Transverse colon (tissue), 4 donors: ENCODE data around the gene ATOH7. TPM values are rescaled to one million over a fixed set of nuclear protein-coding genes. Genes with fewer than 3 reads are reported as not detected.
"Not testable (repeated sequence)": the region's sequence is repeated elsewhere in the genome, so short reads cannot be mapped to it uniquely, and the experiment has no call there.

Experiments used
- DNase-seq: peaks from one replicate; pipeline ENCODE4 v3.0.0-alpha.2; 2019
- H3K27ac ChIP-seq, 4 donors: fragments of 200-600 bp; sonication (generic); 2 replicates each; pipeline ENCODE4 v1.5.1; 2016 to 2018; ENCODE audit warnings: inconsistent platforms in 4 of 4
- H3K27me3 ChIP-seq: fragments of 200-600 bp; sonication (generic); 2 replicates; pipeline ENCODE4 v1.5.1; 2017; ENCODE audit warnings: inconsistent platforms
- H3K36me3 ChIP-seq, 4 donors: fragments of 200-600 bp; sonication (generic); 2 replicates each; pipeline ENCODE4 v1.5.1; 2017 to 2019; ENCODE audit warnings: inconsistent platforms in 4 of 4
- H3K4me1 ChIP-seq, 4 donors: fragments of 200-600 bp; sonication (generic); 2 replicates each; pipeline ENCODE4 v1.5.1; 2017 to 2020; ENCODE audit warnings: inconsistent platforms in 4 of 4
- H3K4me3 ChIP-seq, 4 donors: fragments of 200-600 bp; sonication (generic); 1 replicate in 1 of 4; 2 replicates in 3 of 4; pipeline versions ENCODE4 v1.5.1 to v1.6.1; 2017 to 2019; ENCODE audit warnings: inconsistent platforms in 4 of 4
- H3K9me3 ChIP-seq, 2 donors: fragments of 200-600 bp; sonication (generic); 2 replicates each; pipeline ENCODE4 v1.5.1; 2017 to 2019; ENCODE audit warnings: inconsistent platforms in 2 of 2
- CTCF ChIP-seq, 5 experiments: fragments of 200-600 bp in 3 of 5; fragments of 450-650 bp in 2 of 5; sonication (generic) in 3 of 5; IDR thresholded peaks; 1 replicate in 2 of 5; 2 replicates in 3 of 5; pipeline ENCODE4 v1.5.1; 2016 to 2017; ENCODE audit warnings: antibody characterized with exemption in 5 of 5, inconsistent platforms in 3 of 5, mild to moderate bottlenecking in 2 of 5, moderate library complexity in 1 of 5
- EP300 ChIP-seq: sonication (generic); formaldehyde crosslinking; IDR thresholded peaks from one replicate; pipeline ENCODE4 v1.6.1; 2017; ENCODE audit warnings: antibody characterized with exemption, low read depth
- POLR2A ChIP-seq: fragments of 450-650 bp; IDR thresholded peaks from one replicate; pipeline ENCODE4 v1.6.1; 2016; ENCODE audit warnings: antibody characterized with exemption, mild to moderate bottlenecking, moderate library complexity
- POLR2AphosphoS5 ChIP-seq, 3 donors: sonication (generic); formaldehyde crosslinking; IDR thresholded peaks; one replicate each; pipeline ENCODE4 v1.6.1; 2016; ENCODE audit warnings: antibody characterized with exemption in 3 of 3
- WGBS, 2 donors: methylation state at CpG; one replicate each; pipeline ENCODE4 v1.1.5; 2018; ENCODE audit warnings: low coverage in 1 of 2; 5-methylcytosine and 5-hydroxymethylcytosine counted together
- in situ Hi-C, 4 donors: fragments of 200-750 bp; cut with MboI; loops; one replicate each; pipeline versions ENCODE4 v1.15.0 to v1.15.1; 2017; ENCODE audit warnings: low sequenced_read_pairs in 3 of 4, low pct_ligation_motif_present in 1 of 4, low pct_unique_long_range_greater_than_20kb in 1 of 4
- intact Hi-C: fragments of 100-400 bp; cut with DNase I; formaldehyde crosslinking; loops from one replicate; pipeline ENCODE4 v1.15.1; 2023; ENCODE audit warnings: low total_unique reads
- total RNA-seq, 4 donors: library from RNA; depleted of rRNA; stranded (reverse); fragments of >200 nt; gene quantifications; one replicate each; pipeline ENCODE4 v1.1.0, GENCODE V29; 2016

The ATOH7 gene
- total RNA-seq, 4 donors from 2014 or later: 0.27 to 0.79 TPM; not detected in 2

GRCh38 chr10:68196701-68197100 is 35.2 kb downstream of the ATOH7 start:
- Histone ChIP-seq H3K27me3 (no peaks in the 10 kb centered on the region), H3K4me3 (no peak overlapping the region), H3K9me3 (no peaks in the 10 kb centered on the region), H3K4me1 (no peaks in the 10 kb centered on the region), H3K36me3 (no peaks in the 10 kb centered on the region), H3K27ac (no peak overlapping the region)
- DNase-seq: no peak
- TF ChIP-seq POLR2AphosphoS5 (IDR thresholded peaks at IDR 0.05): no peak
- no peak for TF ChIP-seq EP300
- no peak for TF ChIP-seq POLR2A
- TF ChIP-seq CTCF (IDR thresholded peaks at IDR 0.05): no peak
- in situ Hi-C loops (no loop called here), intact Hi-C loops (no loop called here)
- 15% methylated on average over 3 of the region's 3 CpGs for WGBS, 2 donors

DNA sequence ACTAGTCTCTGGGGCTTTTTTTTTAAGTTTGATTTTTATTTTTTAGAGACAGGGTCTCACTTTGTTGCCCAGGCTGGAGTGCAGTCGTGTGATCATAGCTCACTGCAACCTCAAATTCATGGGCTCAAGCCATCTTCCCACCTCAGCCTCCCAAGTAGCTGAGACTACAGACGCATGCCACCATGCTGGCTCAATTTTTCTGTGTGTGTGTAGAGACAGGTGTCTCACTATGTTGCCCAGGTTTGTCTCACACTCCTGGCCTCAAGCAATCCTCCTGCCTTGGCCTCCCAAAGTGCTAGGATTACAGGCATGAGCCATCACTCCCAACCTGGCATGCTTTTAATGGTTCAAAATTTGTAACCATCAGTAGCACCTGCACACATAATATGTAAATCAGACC is 36.1 kb downstream of the ATOH7 start:
- H3K9me3 ChIP-seq, H3K4me3 ChIP-seq, H3K4me1 ChIP-seq, intact Hi-C loops, H3K36me3 ChIP-seq, H3K27me3 ChIP-seq, DNase-seq, in situ Hi-C loops, H3K27ac ChIP-seq: not testable (repeated sequence)
- 83 to 100% methylated on average over 1 to 2 of the region's 2 CpGs for WGBS, 2 donors

DNA sequence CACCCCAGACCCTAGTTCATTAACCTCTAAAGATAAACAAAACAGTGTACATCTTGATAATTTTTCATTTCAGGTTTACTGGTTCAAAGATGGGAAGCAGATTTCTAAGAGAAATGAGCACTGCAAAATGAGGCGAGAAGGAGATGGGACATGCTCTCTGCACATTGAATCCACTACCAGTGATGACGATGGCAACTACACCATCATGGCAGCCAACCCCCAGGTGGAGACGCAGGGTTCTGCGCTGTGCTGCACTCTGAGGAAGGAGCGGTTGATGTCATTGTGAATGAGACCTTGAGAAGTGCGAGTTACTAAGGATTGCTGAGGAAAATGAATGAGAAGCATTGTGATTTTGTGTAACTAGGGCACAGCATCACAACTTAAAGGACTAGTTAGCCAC is 37.6 kb downstream of the ATOH7 start:
- intact Hi-C loops: no loop called here
- no peaks in the 10 kb centered on the region for H3K36me3 ChIP-seq
- H3K27me3 ChIP-seq: no peaks in the 10 kb centered on the region
- WGBS, 2 donors: 86 to 94% methylated on average over 5 to 6 of the region's 6 CpGs
- no peak overlapping the region for H3K4me3 ChIP-seq
- no peak for DNase-seq
- TF ChIP-seq POLR2AphosphoS5 (IDR thresholded peaks at IDR 0.05) (no peak), CTCF (IDR thresholded peaks at IDR 0.05) (no peak)
- H3K4me1 ChIP-seq: no peaks in the 10 kb centered on the region
- no peaks in the 10 kb centered on the region for H3K9me3 ChIP-seq
- H3K27ac ChIP-seq: no peak overlapping the region
- in situ Hi-C loops: no loop called here

GRCh38 chr10:68192113-68192512 is 39.8 kb downstream of the ATOH7 start:
- DNase-seq: no peak
- 69 to 76% methylated on average over 1 to 3 of the region's 3 CpGs for WGBS, 2 donors
- no peaks in the 10 kb centered on the region for H3K9me3 ChIP-seq
- no peak overlapping the region for H3K27ac ChIP-seq
- TF ChIP-seq POLR2A (no peak), POLR2AphosphoS5 (IDR thresholded peaks at IDR 0.05) (no peak), EP300 (no peak), CTCF (IDR thresholded peaks at IDR 0.05) (no peak)
- intact Hi-C loops (no loop called here), in situ Hi-C loops (no loop called here)
- no peak overlapping the region for H3K4me3 ChIP-seq
- no peaks in the 10 kb centered on the region for H3K36me3 ChIP-seq
- H3K4me1 ChIP-seq: no peaks in the 10 kb centered on the region
- H3K27me3 ChIP-seq: no peaks in the 10 kb centered on the region

- no peak overlapping the region for H3K4me3 ChIP-seq
- no peak for DNase-seq
- intact Hi-C loops: no loop called here
- H3K27me3 ChIP-seq: no peaks in the 10 kb centered on the region
- H3K27ac ChIP-seq: no peak overlapping the region
- in situ Hi-C loops: no loop called here
- WGBS, 2 donors: 85 to 92% methylated on average over 6 of the region's 6 CpGs
- H3K4me1 ChIP-seq: no peaks in the 10 kb centered on the region
- H3K9me3 ChIP-seq: no peaks in the 10 kb centered on the region
- no peaks in the 10 kb centered on the region for H3K36me3 ChIP-seq
- TF ChIP-seq POLR2A (no peak), CTCF (IDR thresholded peaks at IDR 0.05) (no peak), EP300 (no peak), POLR2AphosphoS5 (IDR thresholded peaks at IDR 0.05) (no peak)
These were observed 43.1 kb downstream of the ATOH7 start for GRCh38 chr10:68188835-68189234.
